Ascending aorta (tissue), 2 donors: ENCODE measurements around the gene WHRN. TPM values are rescaled to one million over a fixed set of nuclear protein-coding genes. Genes with fewer than 3 reads are reported as not detected.

ENCODE experiments used
- DNase-seq, 2 donors: peaks; one replicate each; pipeline ENCODE4 v3.0.0-alpha.2; 2019; ENCODE audit warnings: low spot score in 2 of 2
- H3K27ac ChIP-seq, 2 donors: fragments of 200-600 bp; sonication (generic); one replicate each; pipeline ENCODE4 v1.5.1; 2016 to 2017; ENCODE audit warnings: mild to moderate bottlenecking in 1 of 2
- H3K27me3 ChIP-seq: fragments of 200-600 bp; sonication (generic); one replicate; pipeline ENCODE4 v1.5.1; 2017
- H3K36me3 ChIP-seq, 2 donors: fragments of 200-600 bp; sonication (generic); one replicate each; pipeline ENCODE4 v1.5.1; 2016
- H3K4me1 ChIP-seq, 2 donors: fragments of 200-600 bp; sonication (generic); one replicate each; pipeline ENCODE4 v1.5.1; 2016 to 2017; ENCODE audit warnings: mild to moderate bottlenecking in 1 of 2
- H3K4me3 ChIP-seq, 2 donors: fragments of 200-600 bp; sonication (generic); one replicate each; pipeline ENCODE4 v1.5.1; 2016 to 2017; ENCODE audit warnings: mild to moderate bottlenecking in 1 of 2
- H3K9me3 ChIP-seq, 2 donors: fragments of 200-600 bp; sonication (generic); one replicate each; pipeline ENCODE4 v1.5.1; 2016
- CTCF ChIP-seq, 3 experiments: fragments of 200-600 bp in 2 of 3; fragments of 450-650 bp in 1 of 3; sonication (generic) in 2 of 3; IDR thresholded peaks; one replicate each; pipeline ENCODE4 v1.5.1; 2016 to 2019; ENCODE audit warnings: antibody characterized with exemption in 3 of 3, mild to moderate bottlenecking in 1 of 3, moderate library complexity in 1 of 3
- intact Hi-C: fragments of 100-400 bp; cut with DNase I; formaldehyde crosslinking; loops from one replicate; pipeline ENCODE4 v1.15.1; 2023
- total RNA-seq: library from RNA; depleted of rRNA; stranded (reverse); fragments of >200 nt; gene quantifications from one replicate; pipeline ENCODE4 v1.1.0, GENCODE V29; 2016

WHRN gene
- total RNA-seq, 1 donor from 2014 or later, result 3.9 TPM

GRCh38 chr9:114404531-114404930 lies 100.7 kb downstream of the WHRN start:
- Histone ChIP-seq H3K36me3 (no peaks in the 10 kb centered on the region), H3K27me3 (no peaks in the 10 kb centered on the region), H3K27ac (no peak overlapping the region), H3K9me3 (no peaks in the 10 kb centered on the region), H3K4me1 (no peaks in the 10 kb centered on the region), H3K4me3 (no peak overlapping the region)
- TF ChIP-seq CTCF (IDR thresholded peaks at IDR 0.05), result no peak
- no peak for DNase-seq
- intact Hi-C loops, result loop anchor here (2.0 to 10.0 kb wide), 3 partner anchors 203 to 1120 kb away; no protein-coding TSS in a partner anchor

GRCh38 chr9:114403153-114403756 lies 102.0 kb downstream of the WHRN start:
- Histone ChIP-seq H3K36me3 (no peaks in the 10 kb centered on the region), H3K4me3 (no peak overlapping the region), H3K27me3 (no peaks in the 10 kb centered on the region), H3K9me3 (no peaks in the 10 kb centered on the region), H3K27ac (no peak overlapping the region), H3K4me1 (no peaks in the 10 kb centered on the region)
- no peak for DNase-seq
- no peak for TF ChIP-seq CTCF (IDR thresholded peaks at IDR 0.05)
- intact Hi-C loops, result loop anchor here (5.0 to 10.0 kb wide), 2 partner anchors 204 to 1122 kb away; no protein-coding TSS in a partner anchor

GRCh38 chr9:114401344-114401743 lies 103.9 kb downstream of the WHRN start:
- Histone ChIP-seq H3K4me3 (no peak overlapping the region), H3K9me3 (no peaks in the 10 kb centered on the region), H3K27me3 (no peaks in the 10 kb centered on the region), H3K27ac (no peak overlapping the region), H3K4me1 (peaks cover 9 to 11% of the 10 kb centered on the region in 2 donors), H3K36me3 (no peaks in the 10 kb centered on the region)
- no peak for DNase-seq
- no peak for TF ChIP-seq CTCF (IDR thresholded peaks at IDR 0.05)
- intact Hi-C loops, result loop anchor here (5.0 to 10.0 kb wide), 2 partner anchors 206 to 1123 kb away; no protein-coding TSS in a partner anchor

- intact Hi-C loops, result loop anchor here (5.0 to 10.0 kb wide), 2 partner anchors 207 to 1124 kb away; no protein-coding TSS in a partner anchor
- H3K4me3 ChIP-seq, result no peak overlapping the region
- no peak for DNase-seq
- no peaks in the 10 kb centered on the region for H3K9me3 ChIP-seq
- no peaks in the 10 kb centered on the region for H3K27me3 ChIP-seq
- H3K36me3 ChIP-seq, result no peaks in the 10 kb centered on the region
- no peak overlapping the region for H3K27ac ChIP-seq
- no peak for TF ChIP-seq CTCF (IDR thresholded peaks at IDR 0.05)
- H3K4me1 ChIP-seq, result peaks cover 9 to 12% of the 10 kb centered on the region in 2 donors
These were observed 104.5 kb downstream of the WHRN start for GRCh38 chr9:114400772-114401171.

- TF ChIP-seq CTCF (IDR thresholded peaks at IDR 0.05), result no peak
- Histone ChIP-seq H3K36me3 (no peaks in the 10 kb centered on the region), H3K9me3 (no peaks in the 10 kb centered on the region), H3K27me3 (no peaks in the 10 kb centered on the region), H3K4me3 (no peak overlapping the region), H3K4me1 (peaks cover 9 to 17% of the 10 kb centered on the region in 2 donors), H3K27ac (no peak overlapping the region)
- DNase-seq, result no peak
- intact Hi-C loops, result loop anchor here (5.0 to 10.0 kb wide), 2 partner anchors 207 to 1125 kb away; no protein-coding TSS in a partner anchor
These were observed 105.1 kb downstream of the WHRN start for GRCh38 chr9:114400219-114400618.
